ENCODE measurements around the gene BBS9. TPM values are rescaled to one million over a fixed set of nuclear protein-coding genes. Genes with fewer than 3 reads are reported as not detected.

Gene BBS9
- total and polyA plus RNA-seq, 2 donors (not counting 1 experiment from before 2014, with no cell fraction given), result 8.4 to 45.2 TPM

DNA sequence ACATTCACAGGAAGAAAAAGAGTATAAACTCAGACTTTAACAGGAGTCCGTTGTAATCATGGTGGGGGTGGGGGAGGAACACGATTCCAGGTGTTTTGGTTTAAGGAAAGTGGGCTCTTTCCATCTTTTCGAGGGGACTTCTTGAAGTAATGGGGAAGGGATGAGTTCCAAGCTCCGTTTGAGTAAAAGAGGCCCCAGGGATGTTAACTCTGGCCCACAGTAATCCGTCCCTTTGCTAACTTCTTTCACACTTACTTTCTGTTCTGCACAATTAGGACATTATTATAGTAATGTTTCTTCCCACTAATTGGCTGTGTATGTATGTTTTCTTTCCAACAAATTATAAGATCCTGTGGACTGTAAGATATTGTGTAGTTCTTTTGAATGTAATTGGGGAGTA lies 374.4 kb downstream of the BBS9 start:
- no peak overlapping the region for H3K4me3 Mint-ChIP-seq
- H3K27me3 Mint-ChIP-seq, result no peaks in the 10 kb centered on the region
- Histone ChIP-seq H3K36me3 (replicated peaks in 1 of 2; ENCODE audit: control extremely low read depth in 1 of 2, control insufficient read depth in 1 of 2, extremely low read depth in 1 of 2, insufficient read depth in 2 of 2, low read length in 1 of 2) (peaks cover 0 to 5% of the 10 kb centered on the region in 2 experiments), H3K27me3 (replicated peaks in 1 of 4; ENCODE audit: control extremely low read depth in 1 of 4, control insufficient read depth in 3 of 4, insufficient read depth in 4 of 4, low read length in 3 of 4) (no peaks in the 10 kb centered on the region), H3K27ac (ENCODE audit: low read length in 2 of 2) (no peak overlapping the region), H3K79me2 (ENCODE audit: control insufficient read depth, insufficient read depth, low read length) (no peaks in the 10 kb centered on the region), H2AFZ (ENCODE audit: insufficient read depth, low read depth, low read length, poor library complexity, severe bottlenecking) (no peak overlapping the region), H4K20me1 (ENCODE audit: control insufficient read depth, insufficient read depth, low read length, poor library complexity, severe bottlenecking) (no peaks in the 10 kb centered on the region), H3K9ac (ENCODE audit: low read length) (no peak overlapping the region), H3K9me3 (ENCODE audit: control extremely low read depth in 1 of 3, control insufficient read depth in 2 of 3, insufficient read depth in 1 of 3, low read length in 2 of 3) (no peaks in the 10 kb centered on the region), H3K4me1 (ENCODE audit: control insufficient read depth in 2 of 2, insufficient read depth in 2 of 2, low read length in 2 of 2) (no peaks in the 10 kb centered on the region), H3K4me2 (replicated peaks; ENCODE audit: low read depth, low read length, poor library complexity, severe bottlenecking) (no peak overlapping the region), H3K4me3 (ENCODE audit: control extremely low read depth in 1 of 5, extremely low read depth in 1 of 5, insufficient read depth in 1 of 5, low read depth in 2 of 5, low read length in 4 of 5) (no peak overlapping the region)
- WGBS (ENCODE audit: insufficient coverage), result 83% methylated on average over 2 of the region's 5 CpGs
- no peaks in the 10 kb centered on the region for H3K9me3 Mint-ChIP-seq (ENCODE audit: insufficient read depth)
- DNase-seq (no peak), ATAC-seq (ENCODE audit: low read depth) (no peak)
- H3K27ac Mint-ChIP-seq, result no peak overlapping the region
- TF ChIP-seq, protein P1, sequence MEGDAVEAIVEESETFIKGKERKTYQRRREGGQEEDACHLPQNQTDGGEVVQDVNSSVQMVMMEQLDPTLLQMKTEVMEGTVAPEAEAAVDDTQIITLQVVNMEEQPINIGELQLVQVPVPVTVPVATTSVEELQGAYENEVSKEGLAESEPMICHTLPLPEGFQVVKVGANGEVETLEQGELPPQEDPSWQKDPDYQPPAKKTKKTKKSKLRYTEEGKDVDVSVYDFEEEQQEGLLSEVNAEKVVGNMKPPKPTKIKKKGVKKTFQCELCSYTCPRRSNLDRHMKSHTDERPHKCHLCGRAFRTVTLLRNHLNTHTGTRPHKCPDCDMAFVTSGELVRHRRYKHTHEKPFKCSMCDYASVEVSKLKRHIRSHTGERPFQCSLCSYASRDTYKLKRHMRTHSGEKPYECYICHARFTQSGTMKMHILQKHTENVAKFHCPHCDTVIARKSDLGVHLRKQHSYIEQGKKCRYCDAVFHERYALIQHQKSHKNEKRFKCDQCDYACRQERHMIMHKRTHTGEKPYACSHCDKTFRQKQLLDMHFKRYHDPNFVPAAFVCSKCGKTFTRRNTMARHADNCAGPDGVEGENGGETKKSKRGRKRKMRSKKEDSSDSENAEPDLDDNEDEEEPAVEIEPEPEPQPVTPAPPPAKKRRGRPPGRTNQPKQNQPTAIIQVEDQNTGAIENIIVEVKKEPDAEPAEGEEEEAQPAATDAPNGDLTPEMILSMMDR (IDR thresholded peaks at IDR 0.05), result no peak
- no peak for TF ChIP-seq EZH2 (IDR thresholded peaks at IDR 0.05; ENCODE audit: borderline replicate concordance, insufficient read depth, low read depth, low read length, poor library complexity, severe bottlenecking)
- POLR2A ChIA-PET, result no interaction called here
- CTCF ChIA-PET, result no interaction called here
- no peaks in the 10 kb centered on the region for H3K4me1 Mint-ChIP-seq
- intact Hi-C loops (cut with micrococcal nuclease), result no loop called here

DNA sequence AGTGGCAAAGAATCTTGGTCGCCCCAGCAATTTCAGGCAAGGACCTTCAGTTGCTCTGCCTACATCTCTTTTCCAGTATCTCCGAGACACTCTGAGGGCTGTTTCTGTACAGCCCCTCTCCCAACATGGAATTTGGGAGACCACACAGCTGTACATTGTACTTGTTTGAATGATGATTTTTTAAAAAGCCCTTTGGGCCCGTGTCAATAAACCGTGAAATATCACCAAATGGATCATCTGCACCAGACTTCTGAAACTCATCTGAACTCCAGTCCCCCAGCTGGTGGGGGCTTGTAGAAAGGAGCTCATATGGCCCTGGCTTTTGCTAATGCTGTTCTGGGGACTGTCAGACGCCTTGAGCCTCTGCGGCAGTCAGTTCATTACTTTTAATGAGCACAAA lies 374.9 kb downstream of the BBS9 start:
- no peak overlapping the region for H2AFZ ChIP-seq (ENCODE audit: insufficient read depth, low read depth, low read length, poor library complexity, severe bottlenecking)
- intact Hi-C loops (cut with micrococcal nuclease), result no loop called here
- H4K20me1 ChIP-seq (ENCODE audit: control insufficient read depth, insufficient read depth, low read length, poor library complexity, severe bottlenecking), result no peaks in the 10 kb centered on the region
- ChIA-PET POLR2A (no interaction called here), CTCF (no interaction called here)
- no peaks in the 10 kb centered on the region for H3K79me2 ChIP-seq (ENCODE audit: control insufficient read depth, insufficient read depth, low read length)
- ATAC-seq (ENCODE audit: low read depth) (no peak), DNase-seq (no peak)
- H3K36me3 ChIP-seq (replicated peaks in 1 of 2; ENCODE audit: control extremely low read depth in 1 of 2, control insufficient read depth in 1 of 2, extremely low read depth in 1 of 2, insufficient read depth in 2 of 2, low read length in 1 of 2), result peaks cover 0 to 5% of the 10 kb centered on the region in 2 experiments
- H3K27me3 ChIP-seq (replicated peaks in 1 of 4; ENCODE audit: control extremely low read depth in 1 of 4, control insufficient read depth in 3 of 4, insufficient read depth in 4 of 4, low read length in 3 of 4), result no peaks in the 10 kb centered on the region
- H3K27ac ChIP-seq (ENCODE audit: low read length in 2 of 2), result no peak overlapping the region
- Mint-ChIP-seq H3K4me3 (no peak overlapping the region), H3K9me3 (ENCODE audit: insufficient read depth) (no peaks in the 10 kb centered on the region), H3K27me3 (no peaks in the 10 kb centered on the region), H3K27ac (no peak overlapping the region), H3K4me1 (no peaks in the 10 kb centered on the region)
- H3K9ac ChIP-seq (ENCODE audit: low read length), result no peak overlapping the region
- TF ChIP-seq EZH2 (IDR thresholded peaks at IDR 0.05; ENCODE audit: borderline replicate concordance, insufficient read depth, low read depth, low read length, poor library complexity, severe bottlenecking), result no peak
- TF ChIP-seq, protein P1 (IDR thresholded peaks at IDR 0.05), result no peak
- H3K4me1 ChIP-seq (ENCODE audit: control insufficient read depth in 2 of 2, insufficient read depth in 2 of 2, low read length in 2 of 2), result no peaks in the 10 kb centered on the region
- no peak overlapping the region for H3K4me2 ChIP-seq (replicated peaks; ENCODE audit: low read depth, low read length, poor library complexity, severe bottlenecking)
- no peak overlapping the region for H3K4me3 ChIP-seq (ENCODE audit: control extremely low read depth in 1 of 5, extremely low read depth in 1 of 5, insufficient read depth in 1 of 5, low read depth in 2 of 5, low read length in 4 of 5)
- WGBS (ENCODE audit: insufficient coverage), result 100% methylated on average over 1 of the region's 6 CpGs
- no peaks in the 10 kb centered on the region for H3K9me3 ChIP-seq (ENCODE audit: control extremely low read depth in 1 of 3, control insufficient read depth in 2 of 3, insufficient read depth in 1 of 3, low read length in 2 of 3)

Measured in B cell (primary cell).